Liver (tissue), 3 donors: ENCODE measurements around the gene CX3CL1.

Experiments used
- RAD21 ChIP-seq, 2 donors: IDR thresholded peaks; 2 replicates each; pipeline ENCODE4 v1.6.1; 2016; ENCODE audit warnings: antibody characterized with exemption in 2 of 2, mild to moderate bottlenecking in 2 of 2
- TAF1 ChIP-seq: conservative IDR thresholded peaks from 2 replicates; pipeline ENCODE4 v1.6.1; 2016; ENCODE audit warnings: antibody characterized with exemption, mild to moderate bottlenecking
- TF ChIP-seq, protein P1 (sequence below): fragments of 150-350 bp; IDR thresholded peaks from 2 replicates; pipeline ENCODE4 v1.5.1; 2017; ENCODE audit warnings: improper control_type of control experiment, low read depth, low read length; ENCODE audit not compliant: missing input control
- donor health status: healthy.
- donor health status: healthy.

DNA sequence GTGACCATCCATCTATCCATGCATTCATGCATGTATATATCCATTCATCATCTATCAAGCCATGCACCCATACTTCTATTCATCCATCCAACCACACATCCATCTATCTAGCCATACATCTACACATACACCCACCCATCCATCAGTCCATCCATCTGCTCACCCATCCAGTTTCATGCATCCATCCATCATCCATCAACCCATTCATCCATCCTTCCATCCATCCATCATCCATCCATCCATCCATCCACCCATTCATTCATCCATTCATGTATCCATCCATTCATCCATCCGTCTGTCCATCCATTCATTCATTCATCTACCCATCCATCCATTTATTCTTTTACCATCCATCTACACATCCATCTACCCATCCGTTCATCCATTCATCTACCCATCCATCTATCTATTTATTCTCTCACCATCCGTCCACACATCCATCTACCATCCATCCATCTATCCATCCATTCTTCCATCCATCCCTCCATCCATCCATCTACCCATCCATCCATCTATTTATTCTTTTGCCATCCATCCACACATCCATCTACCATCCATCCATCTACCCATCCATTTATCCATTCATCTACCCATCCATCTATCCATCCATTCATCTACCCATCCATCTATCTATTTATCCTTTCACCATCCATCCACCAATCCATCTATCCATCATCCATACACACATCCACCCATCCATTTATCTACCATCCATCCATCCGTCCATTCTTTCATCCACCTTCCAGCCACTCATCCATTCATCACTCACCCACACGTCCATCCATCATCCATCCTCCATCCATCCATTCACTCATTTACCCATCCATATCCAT is 35.4 kb downstream of the CX3CL1 start:
- TF ChIP-seq, protein P1, sequence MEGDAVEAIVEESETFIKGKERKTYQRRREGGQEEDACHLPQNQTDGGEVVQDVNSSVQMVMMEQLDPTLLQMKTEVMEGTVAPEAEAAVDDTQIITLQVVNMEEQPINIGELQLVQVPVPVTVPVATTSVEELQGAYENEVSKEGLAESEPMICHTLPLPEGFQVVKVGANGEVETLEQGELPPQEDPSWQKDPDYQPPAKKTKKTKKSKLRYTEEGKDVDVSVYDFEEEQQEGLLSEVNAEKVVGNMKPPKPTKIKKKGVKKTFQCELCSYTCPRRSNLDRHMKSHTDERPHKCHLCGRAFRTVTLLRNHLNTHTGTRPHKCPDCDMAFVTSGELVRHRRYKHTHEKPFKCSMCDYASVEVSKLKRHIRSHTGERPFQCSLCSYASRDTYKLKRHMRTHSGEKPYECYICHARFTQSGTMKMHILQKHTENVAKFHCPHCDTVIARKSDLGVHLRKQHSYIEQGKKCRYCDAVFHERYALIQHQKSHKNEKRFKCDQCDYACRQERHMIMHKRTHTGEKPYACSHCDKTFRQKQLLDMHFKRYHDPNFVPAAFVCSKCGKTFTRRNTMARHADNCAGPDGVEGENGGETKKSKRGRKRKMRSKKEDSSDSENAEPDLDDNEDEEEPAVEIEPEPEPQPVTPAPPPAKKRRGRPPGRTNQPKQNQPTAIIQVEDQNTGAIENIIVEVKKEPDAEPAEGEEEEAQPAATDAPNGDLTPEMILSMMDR, result no peak
- TF ChIP-seq TAF1 (no peak), RAD21 (IDR thresholded peaks at IDR 0.05) (no peak)
